Left lung (tissue), 10 donors: Measurements from ENCODE around the gene KIRREL3. TPM values are rescaled to one million over a fixed set of nuclear protein-coding genes. Genes with fewer than 3 reads are reported as not detected.

Experiments used
- ATAC-seq: fragments of 200-7000 bp; cut with Tn5 transposase; one replicate; pipeline ENCODE4 v1.9.1; 2020; ENCODE audit warnings: moderate library complexity
- DNase-seq, 4 donors: peaks; one replicate each; pipeline ENCODE4 v3.0.0-alpha.2; 2013 to 2020
- H3K27ac ChIP-seq, 2 donors: fragments of 200-600 bp; sonication (generic) in 1 of 2; one replicate each; pipeline versions ENCODE4 v1.5.0 to v1.8.0; 2020 to 2021
- H3K27me3 ChIP-seq, 2 donors: fragments of 200-600 bp; sonication (generic) in 1 of 2; one replicate each; pipeline versions ENCODE4 v1.5.0 to v1.8.0; 2020 to 2021
- H3K36me3 ChIP-seq, 2 donors: fragments of 200-600 bp; sonication (generic) in 1 of 2; one replicate each; pipeline versions ENCODE4 v1.5.0 to v1.8.0; 2020 to 2021
- H3K4me1 ChIP-seq, 2 donors: fragments of 200-600 bp; one replicate each; pipeline ENCODE4 v1.8.0; 2021
- H3K4me3 ChIP-seq, 2 donors: fragments of 200-600 bp; sonication (generic) in 1 of 2; one replicate each; pipeline versions ENCODE4 v1.5.0 to v1.8.0; 2020 to 2021; ENCODE audit warnings: mild to moderate bottlenecking in 1 of 2
- H3K9me3 ChIP-seq, 2 donors: fragments of 200-600 bp; sonication (generic) in 1 of 2; one replicate each; pipeline versions ENCODE4 v1.5.0 to v1.8.0; 2020 to 2021
- CTCF ChIP-seq, 2 donors: fragments of 200-600 bp; sonication (generic) in 1 of 2; IDR thresholded peaks; one replicate each; pipeline versions ENCODE4 v1.5.0 to v1.8.0; 2021; ENCODE audit warnings: antibody characterized with exemption in 2 of 2
- intact Hi-C, 2 donors: fragments of 100-400 bp; cut with DNase I; formaldehyde crosslinking; loops; one replicate each; pipeline versions ENCODE4 v1.11.2 to v1.14.2; 2022
- polyA plus RNA-seq, 6 donors: library from polyadenylated mRNA; unstranded; fragments of 120-200 nt; gene quantifications; one replicate each; pipeline ENCODE4 v1.2.1, GENCODE V29; 2013; ENCODE audit not compliant: insufficient read length in 6 of 6
- total RNA-seq, 2 donors: library from RNA; stranded (reverse); fragmentation: NEBNext Ultra II Directional; extraction: Animal tissue kit (Norgen Biotek cat#: 25700); gene quantifications; one replicate each; pipeline ENCODE4 v1.2.1, GENCODE V29; 2021
- donor health status: DM: no; HTN: yes; CAD: no.
- donor health status: DM: no; HTN: no; CAD: no.

The KIRREL3 gene
- total and polyA plus RNA-seq, 8 donors, result 1.6 to 2.5 (median 2.0) TPM; not detected in 2

- Histone ChIP-seq H3K4me1 (peaks cover 0 to 3% of the 10 kb centered on the region in 2 donors), H3K27ac (no peak overlapping the region), H3K9me3 (no peaks in the 10 kb centered on the region), H3K27me3 (no peaks in the 10 kb centered on the region), H3K36me3 (no peaks in the 10 kb centered on the region), H3K4me3 (no peak overlapping the region)
- ATAC-seq, result no peak
- intact Hi-C loops, result no loop called here
- no peak for DNase-seq
- TF ChIP-seq CTCF (IDR thresholded peaks at IDR 0.05), result no peak
Observed at GRCh38 chr11:126829716-126830115, 170.9 kb downstream of the KIRREL3 start.

- DNase-seq, result peak in 1 of 4 donors; percentile 35
- ATAC-seq, result peak; percentile 95
Observed at GRCh38 chr11:126824035-126824607, 176.4 kb downstream of the KIRREL3 start.

GRCh38 chr11:126823274-126823673 is 177.3 kb downstream of the KIRREL3 start:
- no peaks in the 10 kb centered on the region for H3K36me3 ChIP-seq

More at GRCh38 chr11:126824035-126824607, 176.4 kb downstream of the KIRREL3 start:
- intact Hi-C loops, result no loop called here
- Histone ChIP-seq H3K4me1 (no peaks in the 10 kb centered on the region), H3K27me3 (no peaks in the 10 kb centered on the region), H3K9me3 (no peaks in the 10 kb centered on the region), H3K36me3 (no peaks in the 10 kb centered on the region), H3K27ac (no peak overlapping the region), H3K4me3 (no peak overlapping the region)
- TF ChIP-seq CTCF (IDR thresholded peaks at IDR 0.05), result no peak

GRCh38 chr11:126821827-126822226 is 178.7 kb downstream of the KIRREL3 start:
- intact Hi-C loops, result no loop called here
- DNase-seq (no peak), ATAC-seq (no peak)
- TF ChIP-seq CTCF (IDR thresholded peaks at IDR 0.05), result no peak
- no peak overlapping the region for H3K4me3 ChIP-seq
- no peaks in the 10 kb centered on the region for H3K9me3 ChIP-seq
- no peaks in the 10 kb centered on the region for H3K36me3 ChIP-seq
- no peaks in the 10 kb centered on the region for H3K27me3 ChIP-seq
- no peaks in the 10 kb centered on the region for H3K4me1 ChIP-seq
- no peak overlapping the region for H3K27ac ChIP-seq

More at GRCh38 chr11:126823274-126823673, 177.3 kb downstream of the KIRREL3 start:
- no peak for DNase-seq
- no peaks in the 10 kb centered on the region for H3K4me1 ChIP-seq
- H3K27me3 ChIP-seq, result no peaks in the 10 kb centered on the region
- no peak overlapping the region for H3K27ac ChIP-seq
- ATAC-seq, result no peak
- TF ChIP-seq CTCF (IDR thresholded peaks at IDR 0.05), result no peak
- H3K9me3 ChIP-seq, result no peaks in the 10 kb centered on the region
- no peak overlapping the region for H3K4me3 ChIP-seq
- intact Hi-C loops, result no loop called here

GRCh38 chr11:126819194-126819593 is 181.4 kb downstream of the KIRREL3 start:
- Histone ChIP-seq H3K36me3 (no peaks in the 10 kb centered on the region), H3K4me3 (no peak overlapping the region), H3K9me3 (no peaks in the 10 kb centered on the region), H3K27me3 (no peaks in the 10 kb centered on the region), H3K27ac (no peak overlapping the region), H3K4me1 (no peaks in the 10 kb centered on the region)
- intact Hi-C loops, result no loop called here
- ATAC-seq, result no peak
- DNase-seq, result no peak
- TF ChIP-seq CTCF (IDR thresholded peaks at IDR 0.05), result no peak
